ENCODE data around the gene ADAM12. TPM values are rescaled to one million over a fixed set of nuclear protein-coding genes. Genes with fewer than 3 reads are reported as not detected.

Gene ADAM12
- total and polyA plus RNA-seq, 10 of the 15 experiments (the other 5 are each of a cell fraction or from before 2014, with no cell fraction given): under 0.01 to 0.62 (median 0.04) TPM; not detected in 5

DNA sequence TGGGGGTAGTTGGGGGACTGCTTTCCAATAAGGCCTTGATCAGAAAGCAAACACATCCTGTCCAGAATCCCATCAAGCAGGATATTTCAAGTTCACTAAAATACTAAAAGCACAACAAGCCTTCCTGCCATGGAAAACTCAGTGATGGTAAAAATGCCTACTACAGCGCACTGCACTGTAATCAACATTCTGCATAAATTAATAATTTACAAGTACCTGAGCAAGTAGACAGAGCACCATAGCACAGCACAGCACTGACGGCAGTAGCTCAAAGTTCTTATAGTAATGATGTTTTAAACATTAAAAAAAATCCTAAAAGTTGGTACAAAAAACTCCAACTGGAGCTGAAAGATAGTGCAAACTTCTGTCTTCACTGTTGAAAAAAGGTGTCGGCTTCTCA lies 371.4 kb downstream of the ADAM12 start:
- no peaks in the 10 kb centered on the region for H3K79me2 ChIP-seq (ENCODE audit: control insufficient read depth, insufficient read depth, low read length)
- no peak overlapping the region for H3K4me2 ChIP-seq (ENCODE audit: control insufficient read depth, insufficient read depth)
- POLR2A ChIA-PET: no interaction called here
- H3K9me3 ChIP-seq (replicated peaks; ENCODE audit: control insufficient read depth, insufficient read depth, low read length): no peaks in the 10 kb centered on the region
- no peak for DNase-seq (ENCODE audit: low read depth, low spot score)
- TF ChIP-seq, protein P1, sequence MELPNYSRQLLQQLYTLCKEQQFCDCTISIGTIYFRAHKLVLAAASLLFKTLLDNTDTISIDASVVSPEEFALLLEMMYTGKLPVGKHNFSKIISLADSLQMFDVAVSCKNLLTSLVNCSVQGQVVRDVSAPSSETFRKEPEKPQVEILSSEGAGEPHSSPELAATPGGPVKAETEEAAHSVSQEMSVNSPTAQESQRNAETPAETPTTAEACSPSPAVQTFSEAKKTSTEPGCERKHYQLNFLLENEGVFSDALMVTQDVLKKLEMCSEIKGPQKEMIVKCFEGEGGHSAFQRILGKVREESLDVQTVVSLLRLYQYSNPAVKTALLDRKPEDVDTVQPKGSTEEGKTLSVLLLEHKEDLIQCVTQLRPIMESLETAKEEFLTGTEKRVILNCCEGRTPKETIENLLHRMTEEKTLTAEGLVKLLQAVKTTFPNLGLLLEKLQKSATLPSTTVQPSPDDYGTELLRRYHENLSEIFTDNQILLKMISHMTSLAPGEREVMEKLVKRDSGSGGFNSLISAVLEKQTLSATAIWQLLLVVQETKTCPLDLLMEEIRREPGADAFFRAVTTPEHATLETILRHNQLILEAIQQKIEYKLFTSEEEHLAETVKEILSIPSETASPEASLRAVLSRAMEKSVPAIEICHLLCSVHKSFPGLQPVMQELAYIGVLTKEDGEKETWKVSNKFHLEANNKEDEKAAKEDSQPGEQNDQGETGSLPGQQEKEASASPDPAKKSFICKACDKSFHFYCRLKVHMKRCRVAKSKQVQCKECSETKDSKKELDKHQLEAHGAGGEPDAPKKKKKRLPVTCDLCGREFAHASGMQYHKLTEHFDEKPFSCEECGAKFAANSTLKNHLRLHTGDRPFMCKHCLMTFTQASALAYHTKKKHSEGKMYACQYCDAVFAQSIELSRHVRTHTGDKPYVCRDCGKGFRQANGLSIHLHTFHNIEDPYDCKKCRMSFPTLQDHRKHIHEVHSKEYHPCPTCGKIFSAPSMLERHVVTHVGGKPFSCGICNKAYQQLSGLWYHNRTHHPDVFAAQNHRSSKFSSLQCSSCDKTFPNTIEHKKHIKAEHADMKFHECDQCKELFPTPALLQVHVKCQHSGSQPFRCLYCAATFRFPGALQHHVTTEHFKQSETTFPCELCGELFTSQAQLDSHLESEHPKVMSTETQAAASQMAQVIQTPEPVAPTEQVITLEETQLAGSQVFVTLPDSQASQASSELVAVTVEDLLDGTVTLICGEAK (IDR thresholded peaks at IDR 0.05; ENCODE audit: borderline replicate concordance): no peak
- TF ChIP-seq NFXL1 (IDR thresholded peaks at IDR 0.05; ENCODE audit: borderline replicate concordance): no peak
- no peak for TF ChIP-seq ZNF274 (IDR thresholded peaks at IDR 0.05; ENCODE audit: insufficient read depth, insufficient read length)
- no peak for TF ChIP-seq TBL1XR1 (IDR thresholded peaks at IDR 0.05; ENCODE audit: low read depth, low read length)
- no peak for TF ChIP-seq RUNX3 (IDR thresholded peaks at IDR 0.05; ENCODE audit: low read length)
- no peak for TF ChIP-seq JUND (IDR thresholded peaks at IDR 0.05; ENCODE audit: low read depth, low read length)
- TF ChIP-seq SP1 (IDR thresholded peaks at IDR 0.05; ENCODE audit: low read depth, low read length): no peak
- TF ChIP-seq PML (IDR thresholded peaks at IDR 0.05; ENCODE audit: low read length): no peak
- TF ChIP-seq, protein P2, sequence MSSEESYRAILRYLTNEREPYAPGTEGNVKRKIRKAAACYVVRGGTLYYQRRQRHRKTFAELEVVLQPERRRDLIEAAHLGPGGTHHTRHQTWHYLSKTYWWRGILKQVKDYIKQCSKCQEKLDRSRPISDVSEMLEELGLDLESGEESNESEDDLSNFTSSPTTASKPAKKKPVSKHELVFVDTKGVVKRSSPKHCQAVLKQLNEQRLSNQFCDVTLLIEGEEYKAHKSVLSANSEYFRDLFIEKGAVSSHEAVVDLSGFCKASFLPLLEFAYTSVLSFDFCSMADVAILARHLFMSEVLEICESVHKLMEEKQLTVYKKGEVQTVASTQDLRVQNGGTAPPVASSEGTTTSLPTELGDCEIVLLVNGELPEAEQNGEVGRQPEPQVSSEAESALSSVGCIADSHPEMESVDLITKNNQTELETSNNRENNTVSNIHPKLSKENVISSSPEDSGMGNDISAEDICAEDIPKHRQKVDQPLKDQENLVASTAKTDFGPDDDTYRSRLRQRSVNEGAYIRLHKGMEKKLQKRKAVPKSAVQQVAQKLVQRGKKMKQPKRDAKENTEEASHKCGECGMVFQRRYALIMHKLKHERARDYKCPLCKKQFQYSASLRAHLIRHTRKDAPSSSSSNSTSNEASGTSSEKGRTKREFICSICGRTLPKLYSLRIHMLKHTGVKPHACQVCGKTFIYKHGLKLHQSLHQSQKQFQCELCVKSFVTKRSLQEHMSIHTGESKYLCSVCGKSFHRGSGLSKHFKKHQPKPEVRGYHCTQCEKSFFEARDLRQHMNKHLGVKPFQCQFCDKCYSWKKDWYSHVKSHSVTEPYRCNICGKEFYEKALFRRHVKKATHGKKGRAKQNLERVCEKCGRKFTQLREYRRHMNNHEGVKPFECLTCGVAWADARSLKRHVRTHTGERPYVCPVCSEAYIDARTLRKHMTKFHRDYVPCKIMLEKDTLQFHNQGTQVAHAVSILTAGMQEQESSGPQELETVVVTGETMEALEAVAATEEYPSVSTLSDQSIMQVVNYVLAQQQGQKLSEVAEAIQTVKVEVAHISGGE (CRISPR knock-in tag; IDR thresholded peaks at IDR 0.05): no peak
- no peak for TF ChIP-seq IRF4 (IDR thresholded peaks at IDR 0.05; ENCODE audit: low read depth, low read length)
- no peak for TF ChIP-seq NR2C2 (IDR thresholded peaks at IDR 0.05; ENCODE audit: borderline replicate concordance, control insufficient read depth, insufficient read length, low read depth)
- TF ChIP-seq KAT2A (conservative IDR thresholded peaks at IDR 0.05; ENCODE audit: control insufficient read depth, low read depth, low read length): no peak
- no peak for TF ChIP-seq HDAC2 (IDR thresholded peaks at IDR 0.05)
- no peak for TF ChIP-seq NFYB (IDR thresholded peaks at IDR 0.05; ENCODE audit: insufficient read depth, low read depth, low read length)
- FAIRE-seq: no peak
- no peak for ATAC-seq
- intact Hi-C loops (cut with micrococcal nuclease; ENCODE audit: unreplicated experiment): no loop called here
- no TSS peak for BruUV-seq (replicated peaks)
- H3K4me3 ChIP-seq: no peak overlapping the region
- no peak overlapping the region for H2AFZ ChIP-seq (ENCODE audit: control insufficient read depth, low read depth, low read length)
- H3K9ac ChIP-seq (ENCODE audit: control insufficient read depth, insufficient read depth, low read length): no peak overlapping the region
- no peaks in the 10 kb centered on the region for H3K27me3 ChIP-seq (replicated peaks in 1 of 2; ENCODE audit: control insufficient read depth in 2 of 2, insufficient read depth in 2 of 2, low read length in 1 of 2)
- WGBS (ENCODE audit: insufficient coverage, insufficient replicate concordance, low lambda C conversion rate, missing lambda C conversion rate): 57% methylated on average over 3 of the region's 3 CpGs
- H3K36me3 ChIP-seq (ENCODE audit: control insufficient read depth in 2 of 2, insufficient read depth in 2 of 2, low read length in 1 of 2): no peaks in the 10 kb centered on the region
- no peaks in the 10 kb centered on the region for H4K20me1 ChIP-seq (ENCODE audit: control insufficient read depth, insufficient read depth)
- in situ Hi-C loops (cut with MboI): no loop called here
- no peaks in the 10 kb centered on the region; the same call in 1 of the 2 replicates for H3K4me1 ChIP-seq (ENCODE audit: control insufficient read depth, insufficient read depth, low read length)
- no peak overlapping the region for H3K27ac ChIP-seq (ENCODE audit: control insufficient read depth, insufficient read depth)
- CTCF ChIA-PET: no interaction called here
- RAD21 ChIA-PET (ENCODE audit: unreplicated experiment): no interaction called here
- SMC1A ChIA-PET (ENCODE audit: uncharacterized antibody, unreplicated experiment): no interaction called here

Measured in GM12878 (cell line).